Endothelial cell of umbilical vein (primary cell): Measurements from ENCODE around the gene MT1G. TPM values are rescaled to one million over a fixed set of nuclear protein-coding genes. Genes with fewer than 3 reads are reported as not detected.

ENCODE experiments used
- BruUV-seq: library from RNA; stranded (reverse); fragments of 400-500 nt; replicated peaks from 2 replicates; lab custom pipeline; 2021; lab: Mats Ljungman, UMichigan
- CTCF ChIA-PET: fragments of 300-600, 350-600 bp; sonication (Branson Sonifier 250); formaldehyde crosslinking; loops from one replicate; lab custom pipeline; 2021; ENCODE audit warnings: antibody characterized with exemption, inconsistent platforms; lab: Charles Lee
- POLR2A ChIA-PET: fragments of 300-600, 350-600 bp; sonication (Branson Sonifier 250); formaldehyde crosslinking; loops from one replicate; lab custom pipeline; 2021; ENCODE audit warnings: antibody characterized with exemption, inconsistent platforms; lab: Charles Lee
- DNase-seq: peaks from one replicate; pipeline ENCODE4 v3.0.0-alpha.2; 2011; ENCODE audit warnings: low read depth, low spot score
- FAIRE-seq: peaks from 2 replicates; lab custom pipeline; 2011; peaks lifted over from hg19 to GRCh38; lab: Jason Lieb, UNC
- H2AFZ ChIP-seq: 2 replicates; pipeline ENCODE4 v1.6.0; 2012; ENCODE audit warnings: low read depth, low read length, control low read depth, inconsistent platforms
- H3K27ac ChIP-seq: 2 replicates; pipeline ENCODE4 v1.5.1; 2011; ENCODE audit warnings: low read depth, mild to moderate bottlenecking, control low read depth, low read length, moderate library complexity; ENCODE audit not compliant: insufficient read depth
- H3K27me3 ChIP-seq, 2 experiments: 2 replicates each; pipeline versions ENCODE4 v1.6.0 to v1.6.1; 2011; ENCODE audit warnings: low read length in 2 of 2, mixed read lengths in 1 of 2; ENCODE audit not compliant: control insufficient read depth in 2 of 2, insufficient read depth in 2 of 2
- H3K36me3 ChIP-seq, 2 experiments: 2 replicates in 1 of 2; 3 replicates in 1 of 2; pipeline ENCODE4 v1.5.1; 2011; ENCODE audit warnings: low read length in 2 of 2, mild to moderate bottlenecking in 1 of 2, moderate library complexity in 1 of 2; ENCODE audit not compliant: control insufficient read depth in 2 of 2, insufficient read depth in 2 of 2; ENCODE audit errors: extremely low read depth in 1 of 2
- H3K4me1 ChIP-seq: 3 replicates; pipeline ENCODE4 v1.5.1; 2011; ENCODE audit warnings: mild to moderate bottlenecking, low read length; ENCODE audit not compliant: control insufficient read depth, insufficient read depth; ENCODE audit errors: extremely low read depth
- H3K4me2 ChIP-seq: 2 replicates; pipeline ENCODE4 v1.6.1; 2011; ENCODE audit warnings: low read length, control low read depth, mixed read lengths; ENCODE audit not compliant: insufficient read depth
- H3K4me3 ChIP-seq, 3 experiments: fragments of 200-600 bp in 1 of 3; sonication (generic), shearing (Covaris generic) in 1 of 3; replicated peaks in 1 of 3; 2 replicates each; pipeline ENCODE4 v1.5.1; 2011 to 2016; ENCODE audit warnings: control low read depth in 3 of 3, low read length in 3 of 3, mild to moderate bottlenecking in 2 of 3, inconsistent platforms in 1 of 3, low read depth in 1 of 3, moderate library complexity in 1 of 3; ENCODE audit not compliant: insufficient read depth in 1 of 3
- H3K79me2 ChIP-seq: 2 replicates; pipeline ENCODE4 v1.6.0; 2012; ENCODE audit warnings: low read length, inconsistent platforms; ENCODE audit not compliant: control insufficient read depth, insufficient read depth
- H3K9ac ChIP-seq: replicated peaks from 2 replicates; pipeline ENCODE3; 2011; ENCODE audit warnings: low read length, control low read depth; ENCODE audit not compliant: insufficient read depth; ENCODE audit errors: extremely low read depth
- H3K9me1 ChIP-seq: replicated peaks from 3 replicates; pipeline ENCODE4 v1.6.0; 2011; ENCODE audit warnings: mild to moderate bottlenecking, low read length; ENCODE audit not compliant: control insufficient read depth, insufficient read depth; ENCODE audit errors: extremely low read depth
- H3K9me3 ChIP-seq: replicated peaks from 2 replicates; pipeline ENCODE4 v1.5.1; 2012; ENCODE audit warnings: low read length, inconsistent platforms; ENCODE audit not compliant: control insufficient read depth, insufficient read depth
- H4K20me1 ChIP-seq: replicated peaks from 2 replicates; pipeline ENCODE3; 2011; ENCODE audit warnings: mild to moderate bottlenecking, low read length; ENCODE audit not compliant: control insufficient read depth, insufficient read depth; ENCODE audit errors: extremely low read depth
- EZH2 ChIP-seq: IDR thresholded peaks from 2 replicates; pipeline ENCODE4 v1.6.1; 2012; ENCODE audit warnings: borderline replicate concordance, low read depth, mild to moderate bottlenecking, moderate library complexity, low read length, inconsistent platforms; ENCODE audit not compliant: severe bottlenecking
- FOS ChIP-seq: IDR thresholded peaks from 2 replicates; pipeline ENCODE4 v1.6.1; 2011; ENCODE audit warnings: mild to moderate bottlenecking, low read length, moderate library complexity, borderline replicate concordance; ENCODE audit not compliant: insufficient read depth
- GATA2 ChIP-seq: IDR thresholded peaks from 2 replicates; pipeline ENCODE4 v1.7.0; 2011; ENCODE audit warnings: low read depth, mild to moderate bottlenecking, moderate library complexity, mixed read lengths, low read length; ENCODE audit not compliant: insufficient read length, insufficient read depth
- JUN ChIP-seq: IDR thresholded peaks from 2 replicates; pipeline ENCODE4 v1.6.1; 2011; ENCODE audit warnings: borderline replicate concordance, low read depth; ENCODE audit not compliant: insufficient read length, insufficient read depth
- MAX ChIP-seq: IDR thresholded peaks from 2 replicates; pipeline ENCODE4 v1.6.1; 2011; ENCODE audit not compliant: insufficient read depth, insufficient read length
- MYC ChIP-seq: IDR thresholded peaks from one replicate; pipeline ENCODE4 v1.6.1; 2011; ENCODE audit warnings: mild to moderate bottlenecking, low read depth, low read length
- POLR2A ChIP-seq: IDR thresholded peaks from 2 replicates; pipeline ENCODE4 v1.6.1; 2012; ENCODE audit warnings: low read depth, mild to moderate bottlenecking, control low read depth, low read length
- POLR2AphosphoS5 ChIP-seq: IDR thresholded peaks from 2 replicates; pipeline ENCODE4 v1.6.1; 2012; ENCODE audit warnings: low read depth, mild to moderate bottlenecking, control low read depth, low read length, moderate library complexity; ENCODE audit not compliant: insufficient read depth
- dilution Hi-C: fragments of 300-500 bp; cut with MboI; formaldehyde crosslinking; loops from one replicate; pipeline ENCODE4 v1.15.0; 2019; ENCODE audit warnings: low sequenced_read_pairs; ENCODE audit not compliant: extremely low pct_ligation_motif_present
- intact Hi-C: fragments of 100-400 bp; cut with micrococcal nuclease; formaldehyde crosslinking; loops from one replicate; pipeline ENCODE4 v1.10.0; 2022
- polyA plus RNA-seq, 4 experiments: library from polyadenylated mRNA; depleted of rRNA in 3 of 4; stranded (reverse) in 3 of 4; unstranded in 1 of 4; fragments of >200 nt; gene quantifications; 2 replicates each; pipeline versions ENCODE4 v1.2.1 to v1.2.3, GENCODE V29; 2011 to 2012; ENCODE audit warnings: missing spikeins in 1 of 4
- total RNA-seq: library from RNA; stranded (reverse); gene quantifications from 2 replicates; pipeline ENCODE4 v1.2.3, GENCODE V29; 2021
- TF ChIP-seq, protein P1 (sequence below), 2 donors: IDR thresholded peaks; 1 replicate in 1 of 2; 2 replicates in 1 of 2; pipeline ENCODE4 v1.5.1; 2011; ENCODE audit warnings: low read length in 2 of 2, mild to moderate bottlenecking in 2 of 2, moderate library complexity in 2 of 2, control low read depth in 1 of 2, inconsistent platforms in 1 of 2, low read depth in 1 of 2; ENCODE audit not compliant: insufficient read depth in 1 of 2; ENCODE audit errors: extremely low read depth in 1 of 2

MT1G gene
- total and polyA plus RNA-seq, 2 donors (not counting 3 experiments of a cell fraction or from before 2014, with no cell fraction given), result not detected

DNA sequence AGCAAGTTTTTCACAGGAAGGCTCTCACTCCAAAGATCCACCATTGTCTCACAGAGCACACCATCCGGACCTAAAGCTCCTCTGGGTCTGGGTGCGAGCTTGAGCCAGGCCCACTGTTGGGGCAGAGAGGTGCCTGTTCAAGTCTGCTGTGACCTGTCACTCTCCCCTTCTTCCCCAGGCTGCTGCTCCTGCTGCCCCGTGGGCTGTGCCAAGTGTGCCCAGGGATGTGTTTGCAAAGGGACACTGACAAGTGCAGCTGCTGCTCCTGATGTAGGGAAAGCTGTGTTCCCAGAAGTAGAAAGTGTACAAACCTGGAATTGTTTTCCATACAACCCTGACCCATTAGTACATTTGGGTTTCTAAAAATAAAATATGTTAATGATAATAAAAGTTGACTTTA, 9.6 kb upstream of the MT1G start:
- peaks cover 5% of the 10 kb centered on the region for H3K4me1 ChIP-seq
- FAIRE-seq (no peak), DNase-seq (no peak)
- no peaks in the 10 kb centered on the region for H3K36me3 ChIP-seq
- H3K27ac ChIP-seq, result no peak overlapping the region
- no TSS peak for BruUV-seq
- H3K4me2 ChIP-seq, result no peak overlapping the region
- H3K4me3 ChIP-seq, result no peak overlapping the region
- no peaks in the 10 kb centered on the region for H4K20me1 ChIP-seq
- H3K27me3 ChIP-seq, result peaks cover 19 to 28% of the 10 kb centered on the region in 2 experiments
- ChIA-PET POLR2A (no interaction called here), CTCF (interaction anchor here (0.9 to 2.5 kb wide), 5 partner anchors 19 to 112 kb away, joined by 3 to 22 read pairs (median 4); no protein-coding TSS in a partner anchor)
- no peaks in the 10 kb centered on the region for H3K9me1 ChIP-seq
- TF ChIP-seq POLR2AphosphoS5, result no peak
- no peak for TF ChIP-seq EZH2
- TF ChIP-seq POLR2A, result no peak
- TF ChIP-seq, protein P1, sequence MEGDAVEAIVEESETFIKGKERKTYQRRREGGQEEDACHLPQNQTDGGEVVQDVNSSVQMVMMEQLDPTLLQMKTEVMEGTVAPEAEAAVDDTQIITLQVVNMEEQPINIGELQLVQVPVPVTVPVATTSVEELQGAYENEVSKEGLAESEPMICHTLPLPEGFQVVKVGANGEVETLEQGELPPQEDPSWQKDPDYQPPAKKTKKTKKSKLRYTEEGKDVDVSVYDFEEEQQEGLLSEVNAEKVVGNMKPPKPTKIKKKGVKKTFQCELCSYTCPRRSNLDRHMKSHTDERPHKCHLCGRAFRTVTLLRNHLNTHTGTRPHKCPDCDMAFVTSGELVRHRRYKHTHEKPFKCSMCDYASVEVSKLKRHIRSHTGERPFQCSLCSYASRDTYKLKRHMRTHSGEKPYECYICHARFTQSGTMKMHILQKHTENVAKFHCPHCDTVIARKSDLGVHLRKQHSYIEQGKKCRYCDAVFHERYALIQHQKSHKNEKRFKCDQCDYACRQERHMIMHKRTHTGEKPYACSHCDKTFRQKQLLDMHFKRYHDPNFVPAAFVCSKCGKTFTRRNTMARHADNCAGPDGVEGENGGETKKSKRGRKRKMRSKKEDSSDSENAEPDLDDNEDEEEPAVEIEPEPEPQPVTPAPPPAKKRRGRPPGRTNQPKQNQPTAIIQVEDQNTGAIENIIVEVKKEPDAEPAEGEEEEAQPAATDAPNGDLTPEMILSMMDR (IDR thresholded peaks at IDR 0.05; ENCODE audit: extremely low read depth in 1 of 2, insufficient read depth in 1 of 2, low read depth in 1 of 2, low read length in 2 of 2), result no peak
- TF ChIP-seq GATA2, result no peak
- no peak for TF ChIP-seq MAX
- no peak for TF ChIP-seq FOS
- TF ChIP-seq MYC, result no peak
- no peak for TF ChIP-seq JUN
- no peaks in the 10 kb centered on the region for H3K9me3 ChIP-seq
- intact Hi-C loops (no loop called here), dilution Hi-C loops (no loop called here)
- no peak overlapping the region for H3K9ac ChIP-seq
- H3K79me2 ChIP-seq, result no peaks in the 10 kb centered on the region
- H2AFZ ChIP-seq, result no peak overlapping the region
